Activated CD8-positive, alpha-beta memory T cell treated with anti-CD3 and anti-CD28 coated beads for 4 hours (primary cell): ENCODE results near the gene PNPLA7.

Experiments
- DNase-seq, 2 donors: peaks; one replicate each; pipeline ENCODE4 v3.0.0-alpha.2; 2020; ENCODE audit warnings: low read depth in 2 of 2

The PNPLA7 gene

DNA sequence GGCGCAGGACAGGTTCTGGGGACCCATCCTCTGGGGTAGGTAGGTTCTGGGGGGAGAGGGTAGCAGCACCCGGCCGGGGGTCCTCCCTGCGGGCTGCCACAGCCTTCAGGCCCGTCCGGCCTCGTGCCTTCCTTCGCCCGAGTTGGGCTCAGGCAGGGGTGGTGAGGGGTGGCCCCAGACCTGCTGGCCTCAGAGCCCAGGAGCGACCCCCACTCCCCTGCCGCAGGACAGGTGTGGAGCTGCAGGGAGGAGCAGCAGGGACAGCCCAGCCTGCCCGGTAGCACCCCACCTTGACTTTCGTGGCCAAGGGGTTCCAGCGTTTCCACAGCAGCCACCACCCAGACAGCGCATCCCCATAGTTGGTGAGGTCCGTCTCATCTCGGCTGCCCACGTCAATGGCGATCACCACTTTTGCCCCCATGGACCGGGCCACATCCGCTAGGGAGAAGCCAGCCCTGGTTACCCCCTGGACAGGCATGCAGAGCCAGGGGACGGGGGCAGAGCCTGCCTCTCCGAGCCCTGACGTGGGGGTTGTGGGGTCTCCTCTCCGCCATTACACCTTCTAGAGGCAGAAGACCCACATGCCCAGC is 87.7 kb downstream of the PNPLA7 start:
- no peak for DNase-seq

GRCh38 chr9:137461663-137462395 is 88.4 kb downstream of the PNPLA7 start:
- DNase-seq: peak; percentile 67 to 69

- DNase-seq: no peak
Observed at GRCh38 chr9:137461316-137461662, 88.9 kb downstream of the PNPLA7 start.

GRCh38 chr9:137460363-137461315 is 89.6 kb downstream of the PNPLA7 start:
- no peak for DNase-seq

- DNase-seq: no peak
Observed at GRCh38 chr9:137459601-137460362, 90.4 kb downstream of the PNPLA7 start.

DNA sequence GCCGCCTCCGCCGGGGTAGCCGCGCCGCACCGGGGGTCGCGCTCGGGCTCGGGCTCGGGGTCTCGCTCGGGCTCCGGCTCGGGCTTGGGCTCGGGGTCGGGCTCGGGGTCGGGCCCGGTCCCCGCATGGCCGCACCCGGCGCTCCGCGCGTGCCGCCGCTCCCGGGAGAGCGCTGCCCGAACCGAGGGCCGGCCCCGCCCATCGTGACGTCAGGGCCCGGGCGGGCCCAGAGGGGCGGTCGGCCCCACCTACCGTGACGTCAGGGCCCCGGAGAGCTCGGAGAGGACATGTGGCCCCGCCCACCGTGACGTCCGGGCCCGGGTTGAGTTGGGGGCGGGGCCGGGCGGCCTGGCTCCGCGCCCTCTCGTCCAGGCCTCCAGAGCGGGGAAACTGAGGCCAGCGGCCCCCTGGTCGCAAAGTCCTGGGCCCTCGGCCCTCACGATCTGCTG is 91.0 kb downstream of the PNPLA7 start, which contains the start of gene NSMF:
Gene NSMF (minus strand): TSS at position 183 of the 449 bp plus-strand sequence. CDS start 232 bp downstream, outside the sequence.
- peak; percentile 84 to 88 for DNase-seq

GRCh38 chr9:137458194-137459151 is 91.7 kb downstream of the PNPLA7 start:
- DNase-seq: no peak

GRCh38 chr9:137457406-137458193 is 92.6 kb downstream of the PNPLA7 start:
- no peak for DNase-seq

GRCh38 chr9:137456864-137457405 is 93.3 kb downstream of the PNPLA7 start:
- no peak for DNase-seq

DNA sequence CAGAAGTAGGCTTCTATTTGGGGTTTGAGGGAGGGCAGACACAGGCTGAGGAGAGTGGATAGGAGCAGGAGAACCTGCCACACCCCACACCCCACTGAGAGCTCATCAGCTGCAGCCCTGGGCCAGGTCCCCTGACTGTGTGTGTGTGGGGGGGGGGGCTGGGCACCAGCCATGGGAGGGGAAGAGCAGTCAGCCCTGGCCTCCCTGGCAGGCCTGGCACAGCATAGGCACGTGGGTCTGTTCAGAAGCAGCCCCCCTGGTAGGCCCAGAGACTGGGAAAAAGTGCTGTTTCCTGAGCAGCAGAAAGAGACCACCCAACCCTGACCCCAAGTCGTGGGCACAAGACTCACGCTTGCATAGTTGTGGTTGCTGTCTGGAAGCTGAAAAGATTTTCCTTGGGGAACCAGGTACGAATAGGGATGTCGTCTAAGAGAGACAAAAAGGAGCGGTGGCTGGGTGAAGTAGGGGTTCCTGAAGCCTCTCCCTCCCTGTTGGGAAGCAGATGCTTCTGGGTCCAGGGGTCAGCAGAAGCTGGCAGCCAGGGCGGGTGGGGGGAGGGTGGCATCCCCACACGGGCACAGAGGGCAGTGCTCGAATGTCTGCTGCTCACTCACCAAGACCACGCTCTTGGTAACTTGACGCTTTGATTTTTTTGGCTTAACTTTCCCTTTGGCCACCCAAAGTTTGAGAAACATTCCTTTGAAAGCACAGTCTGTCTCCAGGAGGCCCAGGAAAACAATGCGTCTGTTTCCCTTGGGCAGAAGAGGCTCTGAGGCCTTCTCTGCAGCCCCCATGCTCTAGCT is 93.9 kb downstream of the PNPLA7 start:
- DNase-seq: no peak

GRCh38 chr9:137455359-137455991 is 94.7 kb downstream of the PNPLA7 start:
- DNase-seq: no peak

- DNase-seq: no peak
Observed at GRCh38 chr9:137454597-137455358, 95.4 kb downstream of the PNPLA7 start.

DNA sequence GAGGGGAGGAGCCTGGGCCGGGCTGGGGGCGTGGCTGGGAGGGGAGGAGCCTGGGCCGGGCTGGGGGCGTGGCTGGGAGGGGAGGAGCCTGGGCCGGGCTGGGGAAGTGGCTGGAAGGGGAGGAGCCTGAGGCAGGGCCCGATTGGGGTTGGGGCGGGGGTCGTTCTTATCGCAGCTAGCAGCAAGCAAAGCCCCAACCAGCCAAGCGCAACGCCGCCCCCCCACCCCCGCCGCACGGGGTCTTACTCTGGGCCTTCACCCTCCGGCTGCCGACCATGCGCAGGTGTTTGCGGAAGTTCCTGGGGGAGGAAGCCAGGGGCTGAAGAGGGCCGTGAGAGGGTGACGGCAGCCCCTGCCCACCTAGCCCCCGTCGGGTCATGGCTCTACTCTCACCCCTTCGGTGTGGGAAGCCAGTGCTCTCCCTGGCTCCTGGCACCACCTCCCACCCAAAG is 96.0 kb downstream of the PNPLA7 start:
- no peak for DNase-seq

DNA sequence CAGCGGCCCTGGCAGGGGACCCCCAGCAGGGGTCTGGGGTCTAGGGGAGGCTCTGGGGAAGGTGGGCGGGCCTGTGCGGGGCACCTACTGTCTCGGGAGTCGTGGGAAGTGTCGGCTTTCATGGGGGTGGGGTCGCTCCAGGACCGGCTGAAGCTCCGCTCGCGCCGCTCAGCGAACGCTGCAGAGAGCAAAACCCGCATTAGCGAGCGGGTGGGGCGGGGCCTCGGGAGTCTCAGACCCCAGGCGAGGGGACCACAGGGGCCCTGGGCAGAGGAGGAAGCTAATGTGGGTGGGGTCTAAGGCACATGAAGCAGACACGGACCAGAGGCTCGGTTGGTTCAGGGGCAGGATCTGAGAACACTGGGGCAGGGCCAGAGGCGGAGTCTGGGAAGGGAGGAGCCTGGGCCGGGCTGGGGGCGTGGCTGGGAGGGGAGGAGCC is 96.5 kb downstream of the PNPLA7 start:
- no peak for DNase-seq

- DNase-seq: no peak
Observed at GRCh38 chr9:137452761-137453642, 97.2 kb downstream of the PNPLA7 start.
